Measurements from ENCODE around the gene UACA.

UACA gene

GRCh38 chr15:70629735-70630273, 133.6 kb downstream of the UACA start:
- Histone ChIP-seq H3K27ac (ENCODE audit: poor library complexity, severe bottlenecking) (no peak overlapping the region), H3K27me3 (ENCODE audit: insufficient read depth, poor library complexity, severe bottlenecking) (no peaks in the 10 kb centered on the region), H3K4me3 (ENCODE audit: severe bottlenecking) (no peak overlapping the region), H3K36me3 (ENCODE audit: low read depth) (no peaks in the 10 kb centered on the region), H3K9me3 (ENCODE audit: severe bottlenecking) (no peaks in the 10 kb centered on the region), H3K4me1 (ENCODE audit: insufficient read depth, poor library complexity, severe bottlenecking) (no peaks in the 10 kb centered on the region)
- TF ChIP-seq CTCF (IDR thresholded peaks at IDR 0.05; ENCODE audit: poor library complexity, severe bottlenecking): no peak
- ATAC-seq (ENCODE audit: low read depth) (no peak), DNase-seq (ENCODE audit: low spot score) (no peak)

- no peak for DNase-seq (ENCODE audit: low spot score)
- Histone ChIP-seq H3K27me3 (ENCODE audit: insufficient read depth, poor library complexity, severe bottlenecking) (no peaks in the 10 kb centered on the region), H3K4me3 (ENCODE audit: severe bottlenecking) (no peak overlapping the region), H3K27ac (ENCODE audit: poor library complexity, severe bottlenecking) (no peak overlapping the region), H3K36me3 (ENCODE audit: low read depth) (no peaks in the 10 kb centered on the region), H3K4me1 (ENCODE audit: insufficient read depth, poor library complexity, severe bottlenecking) (no peaks in the 10 kb centered on the region), H3K9me3 (ENCODE audit: severe bottlenecking) (no peaks in the 10 kb centered on the region)
- TF ChIP-seq CTCF (IDR thresholded peaks at IDR 0.05; ENCODE audit: poor library complexity, severe bottlenecking): no peak
- no peak for ATAC-seq (ENCODE audit: low read depth)
Measured at GRCh38 chr15:70628549-70628896, 134.8 kb downstream of the UACA start.

- Histone ChIP-seq H3K36me3 (ENCODE audit: low read depth) (no peaks in the 10 kb centered on the region), H3K27ac (ENCODE audit: poor library complexity, severe bottlenecking) (no peak overlapping the region), H3K9me3 (ENCODE audit: severe bottlenecking) (no peaks in the 10 kb centered on the region), H3K27me3 (ENCODE audit: insufficient read depth, poor library complexity, severe bottlenecking) (no peaks in the 10 kb centered on the region), H3K4me3 (ENCODE audit: severe bottlenecking) (no peak overlapping the region), H3K4me1 (ENCODE audit: insufficient read depth, poor library complexity, severe bottlenecking) (no peaks in the 10 kb centered on the region)
- DNase-seq (ENCODE audit: low spot score): no peak
- no peak for TF ChIP-seq CTCF (IDR thresholded peaks at IDR 0.05; ENCODE audit: poor library complexity, severe bottlenecking)
- no peak for ATAC-seq (ENCODE audit: low read depth)
Measured at GRCh38 chr15:70627734-70628548, 135.4 kb downstream of the UACA start.

GRCh38 chr15:70627322-70627721, 136.0 kb downstream of the UACA start:
- DNase-seq (ENCODE audit: low spot score) (no peak), ATAC-seq (ENCODE audit: low read depth) (no peak)
- H3K4me1 ChIP-seq (ENCODE audit: insufficient read depth, poor library complexity, severe bottlenecking): no peaks in the 10 kb centered on the region
- no peak overlapping the region for H3K4me3 ChIP-seq (ENCODE audit: severe bottlenecking)
- no peak for TF ChIP-seq CTCF (IDR thresholded peaks at IDR 0.05; ENCODE audit: poor library complexity, severe bottlenecking)
- no peaks in the 10 kb centered on the region for H3K27me3 ChIP-seq (ENCODE audit: insufficient read depth, poor library complexity, severe bottlenecking)
- no peak overlapping the region for H3K27ac ChIP-seq (ENCODE audit: poor library complexity, severe bottlenecking)
- no peaks in the 10 kb centered on the region for H3K36me3 ChIP-seq (ENCODE audit: low read depth)
- H3K9me3 ChIP-seq (ENCODE audit: severe bottlenecking): no peaks in the 10 kb centered on the region

GRCh38 chr15:70625438-70625837, 137.9 kb downstream of the UACA start:
- H3K4me3 ChIP-seq (ENCODE audit: severe bottlenecking): no peak overlapping the region
- no peaks in the 10 kb centered on the region for H3K36me3 ChIP-seq (ENCODE audit: low read depth)
- no peak overlapping the region for H3K27ac ChIP-seq (ENCODE audit: poor library complexity, severe bottlenecking)
- no peak for DNase-seq (ENCODE audit: low spot score)
- peaks cover 6% of the 10 kb centered on the region for H3K9me3 ChIP-seq (ENCODE audit: severe bottlenecking)
- no peaks in the 10 kb centered on the region for H3K27me3 ChIP-seq (ENCODE audit: insufficient read depth, poor library complexity, severe bottlenecking)
- ATAC-seq (ENCODE audit: low read depth): no peak
- no peak for TF ChIP-seq CTCF (IDR thresholded peaks at IDR 0.05; ENCODE audit: poor library complexity, severe bottlenecking)
- no peaks in the 10 kb centered on the region for H3K4me1 ChIP-seq (ENCODE audit: insufficient read depth, poor library complexity, severe bottlenecking)

Measured in RWPE2 (cell line).